ENCODE measurements around the gene PTPRK. TPM values are rescaled to one million over a fixed set of nuclear protein-coding genes. Genes with fewer than 3 reads are reported as not detected.

The PTPRK gene
- total and polyA plus RNA-seq, 2 of the 13 experiments (the other 11 are each of a cell fraction or from before 2014, with no cell fraction given): 43.6 to 98.3 TPM

GRCh38 chr6:128250370-128251070 lies 269.9 kb downstream of the PTPRK start (continued):
- TF ChIP-seq RERE (CRISPR knock-in tag; IDR thresholded peaks at IDR 0.05; ENCODE audit: low read depth): no peak

GRCh38 chr6:128249429-128249828 lies 271.0 kb downstream of the PTPRK start:
- WGBS (ENCODE audit: low lambda C conversion rate): 98% methylated on average over 4 of the region's 4 CpGs
- Histone ChIP-seq H3K4me3 (replicated peaks in 1 of 3; ENCODE audit: insufficient read depth in 1 of 3, low read depth in 2 of 3, low read length in 3 of 3) (no peak overlapping the region), H3K4me1 (ENCODE audit: insufficient read depth, low read length) (peaks cover 5% of the 10 kb centered on the region), H2AFZ (ENCODE audit: low read length) (no peak overlapping the region), H3K9me3 (ENCODE audit: low read length) (no peaks in the 10 kb centered on the region), H3K79me2 (ENCODE audit: insufficient read depth, low read length) (peaks cover 14% of the 10 kb centered on the region), H3K4me2 (ENCODE audit: low read depth, low read length) (no peak overlapping the region), H3K36me3 (replicated peaks in 1 of 2; ENCODE audit: control insufficient read depth in 1 of 2, insufficient read depth in 2 of 2, low read length in 2 of 2) (no peaks in the 10 kb centered on the region), H3K27me3 (ENCODE audit: control insufficient read depth in 1 of 2, insufficient read depth in 2 of 2, low read length in 2 of 2) (no peaks in the 10 kb centered on the region), H3K27ac (ENCODE audit: extremely low read length, insufficient read depth, low read length) (no peak overlapping the region), H4K20me1 (ENCODE audit: insufficient read depth, low read length) (no peaks in the 10 kb centered on the region; the same call in 1 of the 2 replicates), H3K9ac (ENCODE audit: insufficient read depth, low read depth, low read length) (no peak overlapping the region)
- DNase-seq (ENCODE audit: low spot score) (no peak), ATAC-seq (no peak), FAIRE-seq (no peak)
- CTCF ChIA-PET (ENCODE audit: low intra/inter-chr PET ratio, low total read pairs): no interaction called here
- BruUV-seq (replicated peaks): no TSS peak
- intact Hi-C loops (cut with micrococcal nuclease; ENCODE audit: unreplicated experiment) (no loop called here), in situ Hi-C loops (cut with HindIII; ENCODE audit: extremely low pct_ligation_motif_present, low pct_unique_long_range_greater_than_20kb) (no loop called here)
- POLR2A ChIA-PET: no interaction called here
- no peak for TF ChIP-seq ZBTB46 (CRISPR knock-in tag; IDR thresholded peaks at IDR 0.05; ENCODE audit: borderline replicate concordance)
- TF ChIP-seq MLLT10 (CRISPR knock-in tag; IDR thresholded peaks at IDR 0.05): no peak
- no peak for TF ChIP-seq PHF8 (CRISPR knock-in tag; IDR thresholded peaks at IDR 0.05)
- no peak for TF ChIP-seq ZNF816 (CRISPR knock-in tag; IDR thresholded peaks at IDR 0.05; ENCODE audit: borderline replicate concordance)
- TF ChIP-seq EED (CRISPR knock-in tag; IDR thresholded peaks at IDR 0.05): no peak
- TF ChIP-seq JARID2 (CRISPR knock-in tag; IDR thresholded peaks at IDR 0.05; ENCODE audit: insufficient replicate concordance): no peak
- TF ChIP-seq ZSCAN20 (CRISPR knock-in tag; IDR thresholded peaks at IDR 0.05; ENCODE audit: borderline replicate concordance): no peak
- no peak for TF ChIP-seq CHD2 (IDR thresholded peaks at IDR 0.05; ENCODE audit: low read depth, low read length)
- TF ChIP-seq ZNF512B (CRISPR knock-in tag; IDR thresholded peaks at IDR 0.05; ENCODE audit: borderline replicate concordance): no peak
- no peak for TF ChIP-seq HOXA3 (CRISPR knock-in tag; IDR thresholded peaks at IDR 0.05)
- no peak for TF ChIP-seq XRCC5 (optimal IDR thresholded peaks at IDR 0.05; ENCODE audit: low read length)

Measured in HepG2 (cell line).